Trophoblast cell (in vitro differentiated cells and primary cell): ENCODE data around the gene DNM3.
"Not testable (repeated sequence)": the region's sequence is repeated elsewhere in the genome, so short reads cannot be mapped to it uniquely, and the experiment has no call there.

ENCODE experiments used
- DNase-seq, 2 donors: peaks; one replicate each; pipeline ENCODE4 v3.0.0-alpha.2; 2016
- H2AFZ ChIP-seq: 2 replicates; pipeline ENCODE4 v1.6.1; 2013; ENCODE audit warnings: low read length, moderate library complexity, mild to moderate bottlenecking; ENCODE audit not compliant: insufficient read depth, poor library complexity
- H2AK5ac ChIP-seq: 2 replicates; pipeline ENCODE4 v1.6.1; 2013; ENCODE audit warnings: mild to moderate bottlenecking, low read length
- H2BK120ac ChIP-seq: 2 replicates; pipeline ENCODE4 v1.6.1; 2013; ENCODE audit warnings: low read length, mild to moderate bottlenecking, moderate library complexity; ENCODE audit not compliant: insufficient read depth, poor library complexity
- H2BK12ac ChIP-seq: 2 replicates; pipeline ENCODE4 v1.6.1; 2013; ENCODE audit warnings: mild to moderate bottlenecking, low read length, moderate library complexity
- H2BK5ac ChIP-seq: 2 replicates; pipeline ENCODE4 v1.6.1; 2013; ENCODE audit warnings: low read length, low read depth, moderate library complexity, mild to moderate bottlenecking; ENCODE audit not compliant: poor library complexity
- H3K14ac ChIP-seq: 2 replicates; pipeline ENCODE4 v1.6.1; 2013; ENCODE audit warnings: mild to moderate bottlenecking, low read length
- H3K18ac ChIP-seq: 2 replicates; pipeline ENCODE4 v1.6.1; 2013; ENCODE audit warnings: mild to moderate bottlenecking, low read length
- H3K23ac ChIP-seq: 2 replicates; pipeline ENCODE4 v1.6.1; 2013; ENCODE audit warnings: low read length
- H3K27ac ChIP-seq: 2 replicates; pipeline ENCODE4 v1.5.1; 2013; ENCODE audit warnings: low read depth, mild to moderate bottlenecking, inconsistent platforms, low read length, moderate library complexity
- H3K27me3 ChIP-seq: 2 replicates; pipeline ENCODE4 v1.6.1; 2013; ENCODE audit warnings: inconsistent platforms, mild to moderate bottlenecking, low read length, moderate library complexity; ENCODE audit not compliant: insufficient read depth
- H3K36me3 ChIP-seq, 2 experiments: 1 replicate in 1 of 2; 2 replicates in 1 of 2; pipeline ENCODE4 v1.6.1; 2013; ENCODE audit warnings: low read length in 2 of 2, mild to moderate bottlenecking in 2 of 2, moderate library complexity in 1 of 2; ENCODE audit not compliant: insufficient read depth in 2 of 2, control insufficient read depth in 1 of 2
- H3K4ac ChIP-seq: 2 replicates; pipeline ENCODE4 v1.6.1; 2013; ENCODE audit warnings: low read depth, mild to moderate bottlenecking, low read length, moderate library complexity
- H3K4me1 ChIP-seq, 2 experiments: 1 replicate in 1 of 2; 2 replicates in 1 of 2; pipeline ENCODE4 v1.6.1; 2013; ENCODE audit warnings: low read length in 2 of 2, mild to moderate bottlenecking in 2 of 2, moderate library complexity in 1 of 2; ENCODE audit not compliant: insufficient read depth in 2 of 2, control insufficient read depth in 1 of 2
- H3K4me2 ChIP-seq: 2 replicates; pipeline ENCODE4 v1.6.1; 2013; ENCODE audit warnings: inconsistent platforms, mild to moderate bottlenecking, low read length, moderate library complexity
- H3K4me3 ChIP-seq: 2 replicates; pipeline ENCODE4 v1.5.1; 2013; ENCODE audit warnings: mild to moderate bottlenecking, low read depth, low read length, inconsistent platforms
- H3K79me1 ChIP-seq: one replicate; pipeline ENCODE4 v1.6.1; 2013; ENCODE audit warnings: low read length
- H3K79me2 ChIP-seq: 2 replicates; pipeline ENCODE4 v1.6.1; 2013; ENCODE audit warnings: low read length, mild to moderate bottlenecking; ENCODE audit not compliant: control insufficient read depth, insufficient read depth, poor library complexity
- H3K9ac ChIP-seq: 2 replicates; pipeline ENCODE4 v1.6.1; 2013; ENCODE audit warnings: mild to moderate bottlenecking, low read length
- H3K9me3 ChIP-seq: 2 replicates; pipeline ENCODE4 v1.6.1; 2013; ENCODE audit warnings: low read depth, mild to moderate bottlenecking, control low read depth, inconsistent platforms, low read length; ENCODE audit not compliant: insufficient read depth
- H4K12ac ChIP-seq: 2 replicates; pipeline ENCODE4 v1.6.1; 2013; ENCODE audit warnings: low read depth, mild to moderate bottlenecking, low read length, moderate library complexity
- H4K8ac ChIP-seq: 2 replicates; pipeline ENCODE4 v1.6.1; 2013; ENCODE audit warnings: low read depth, mild to moderate bottlenecking, low read length, moderate library complexity
- H4K91ac ChIP-seq: one replicate; pipeline ENCODE4 v1.6.1; 2013; ENCODE audit warnings: low read depth, mild to moderate bottlenecking, low read length, moderate library complexity
- WGBS: extraction: QIAGEN DNeasy Blood & Tissue Kit; methylation state at CpG from one replicate; pipeline ENCODE4 v1.1.7; 2013; ENCODE audit warnings: missing lambda C conversion rate; ENCODE audit not compliant: insufficient read length, insufficient coverage; ENCODE audit errors: extremely low coverage; 5-methylcytosine and 5-hydroxymethylcytosine counted together

The DNM3 gene

GRCh38 chr1:172054172-172054571 is 212.9 kb downstream of the DNM3 start:
- Histone ChIP-seq H3K27me3 (no peaks in the 10 kb centered on the region), H3K23ac (no peak overlapping the region), H3K4me3 (no peak overlapping the region), H3K14ac (no peak overlapping the region), H2BK120ac (no peak overlapping the region), H4K12ac (no peak overlapping the region), H2AK5ac (no peak overlapping the region), H3K4me1 (no peaks in the 10 kb centered on the region), H3K9me3 (no peaks in the 10 kb centered on the region), H3K4me2 (no peak overlapping the region), H3K36me3 (no peaks in the 10 kb centered on the region), H2BK5ac (no peak overlapping the region), H4K91ac (no peak overlapping the region), H3K79me1 (no peaks in the 10 kb centered on the region), H3K4ac (no peak overlapping the region), H2AFZ (no peak overlapping the region), H3K79me2 (no peaks in the 10 kb centered on the region), H3K18ac (no peak overlapping the region), H4K8ac (no peak overlapping the region), H3K9ac (no peak overlapping the region), H2BK12ac (no peak overlapping the region), H3K27ac (no peak overlapping the region)
- no peak for DNase-seq
- WGBS = no CpG with 5 or more reads among the region's 1 CpG

- H3K23ac ChIP-seq, H3K9ac ChIP-seq, H3K4me2 ChIP-seq, H3K9me3 ChIP-seq, H2BK120ac ChIP-seq, H3K79me1 ChIP-seq, H2BK5ac ChIP-seq, H4K12ac ChIP-seq, H3K14ac ChIP-seq, H3K27ac ChIP-seq, H3K4me3 ChIP-seq, H3K27me3 ChIP-seq, H3K18ac ChIP-seq, H4K8ac ChIP-seq, H4K91ac ChIP-seq, H3K36me3 ChIP-seq, H3K4ac ChIP-seq, DNase-seq, H2AK5ac ChIP-seq, H2BK12ac ChIP-seq, H3K79me2 ChIP-seq, H3K4me1 ChIP-seq, H2AFZ ChIP-seq: not testable (repeated sequence)
- no CpG with 5 or more reads among the region's 23 CpGs for WGBS
Measured at GRCh38 chr1:172055816-172056419, 214.6 kb downstream of the DNM3 start.

GRCh38 chr1:172068334-172068733 is 227.0 kb downstream of the DNM3 start:
- Histone ChIP-seq H2AK5ac (no peak overlapping the region), H4K8ac (no peak overlapping the region), H3K9me3 (no peaks in the 10 kb centered on the region), H2BK120ac (no peak overlapping the region), H3K27me3 (no peaks in the 10 kb centered on the region), H3K4ac (no peak overlapping the region), H3K23ac (no peak overlapping the region), H3K27ac (no peak overlapping the region), H3K79me2 (no peaks in the 10 kb centered on the region), H3K4me2 (no peak overlapping the region), H3K4me3 (no peak overlapping the region), H2BK5ac (no peak overlapping the region), H3K4me1 (no peaks in the 10 kb centered on the region), H2AFZ (no peak overlapping the region), H3K36me3 (no peaks in the 10 kb centered on the region), H3K14ac (no peak overlapping the region), H4K12ac (no peak overlapping the region), H3K18ac (no peak overlapping the region), H2BK12ac (no peak overlapping the region), H3K9ac (no peak overlapping the region), H4K91ac (no peak overlapping the region), H3K79me1 (no peaks in the 10 kb centered on the region)
- no peak for DNase-seq
- WGBS = no CpG with 5 or more reads among the region's 3 CpGs

- Histone ChIP-seq H3K36me3 (no peaks in the 10 kb centered on the region), H2BK5ac (no peak overlapping the region), H2BK12ac (no peak overlapping the region), H3K4ac (no peak overlapping the region), H3K23ac (no peak overlapping the region), H2AFZ (no peak overlapping the region), H3K18ac (no peak overlapping the region), H4K12ac (no peak overlapping the region), H3K4me3 (no peak overlapping the region), H4K91ac (no peak overlapping the region), H3K9me3 (no peaks in the 10 kb centered on the region), H3K4me2 (no peak overlapping the region), H3K79me1 (no peaks in the 10 kb centered on the region), H3K9ac (no peak overlapping the region), H3K27ac (no peak overlapping the region), H3K79me2 (no peaks in the 10 kb centered on the region), H2AK5ac (no peak overlapping the region), H4K8ac (no peak overlapping the region), H3K14ac (no peak overlapping the region), H2BK120ac (no peak overlapping the region), H3K27me3 (no peaks in the 10 kb centered on the region), H3K4me1 (no peaks in the 10 kb centered on the region)
- DNase-seq = no peak
Measured at GRCh38 chr1:172069051-172069450, 227.8 kb downstream of the DNM3 start.
